OCI-LY7 (cell line): ENCODE data around the gene GPX3.

Experiments used
- CTCF ChIP-seq: fragments of 200-600 bp; sonication (generic); conservative IDR thresholded peaks from 2 replicates; pipeline ENCODE4 v1.5.1; 2014; ENCODE audit warnings: mild to moderate bottlenecking, antibody characterized with exemption, low read length, moderate library complexity, mixed read lengths
- EZH2phosphoT487 ChIP-seq: fragments of 200-600 bp; sonication (generic); IDR thresholded peaks from 2 replicates; pipeline ENCODE4 v1.6.1; 2018; ENCODE audit warnings: low read depth, borderline replicate concordance, mild to moderate bottlenecking, mixed run types, antibody characterized with exemption, low read length, moderate library complexity, mixed read lengths

- no peak for TF ChIP-seq EZH2phosphoT487
- TF ChIP-seq CTCF, result no peak
Observed at GRCh38 chr5:151005187-151005949, 15.0 kb upstream of the GPX3 start.
